Karpas-422 (cell line): ENCODE results near the gene JMJD4. TPM values are rescaled to one million over a fixed set of nuclear protein-coding genes. Genes with fewer than 3 reads are reported as not detected.
A peak's percentile ranks its signal among the peaks of the same experiment; 100 is the strongest.

ENCODE experiments used
- DNase-seq: peaks from one replicate; pipeline ENCODE4 v3.0.0-alpha.2; 2015
- H2AFZ ChIP-seq: fragments of 200-600 bp; sonication (generic); 2 replicates; pipeline ENCODE4 v1.6.1; 2014; ENCODE audit warnings: antibody characterized with exemption, low read length, mixed read lengths
- H3K27ac ChIP-seq: fragments of 200-600 bp; sonication (generic); 2 replicates; pipeline ENCODE4 v1.5.1; 2014; ENCODE audit warnings: mild to moderate bottlenecking, low read length, moderate library complexity
- H3K27me3 ChIP-seq: fragments of 200-600 bp; sonication (generic); 2 replicates; pipeline ENCODE4 v1.6.1; 2014; ENCODE audit warnings: low read length, mixed read lengths
- H3K36me3 ChIP-seq: fragments of 200-600 bp; sonication (generic); 2 replicates; pipeline ENCODE4 v1.6.1; 2014; ENCODE audit warnings: low read length, mixed read lengths; ENCODE audit not compliant: insufficient read depth
- H3K4me1 ChIP-seq: fragments of 200-600 bp; sonication (generic); 2 replicates; pipeline ENCODE4 v1.6.1; 2014; ENCODE audit warnings: mild to moderate bottlenecking, low read length, mixed read lengths
- H3K4me2 ChIP-seq: fragments of 200-600 bp; sonication (generic); 2 replicates; pipeline ENCODE4 v1.6.1; 2014; ENCODE audit warnings: low read length, low read depth, mild to moderate bottlenecking; ENCODE audit not compliant: poor library complexity, severe bottlenecking
- H3K4me3 ChIP-seq: fragments of 200-600 bp; sonication (generic); 2 replicates; pipeline ENCODE4 v1.5.1; 2014; ENCODE audit warnings: mild to moderate bottlenecking, antibody characterized with exemption, low read length, mixed read lengths
- H3K79me2 ChIP-seq: fragments of 200-600 bp; sonication (generic); 2 replicates; pipeline ENCODE4 v1.6.1; 2014; ENCODE audit warnings: mild to moderate bottlenecking, low read length, mixed read lengths
- H3K9ac ChIP-seq: fragments of 200-600 bp; sonication (generic); 2 replicates; pipeline ENCODE4 v1.6.0; 2014; ENCODE audit warnings: low read length
- H3K9me2 ChIP-seq: fragments of 200-600 bp; sonication (generic), shearing (Covaris generic); replicated peaks from 2 replicates; pipeline ENCODE4 v1.6.0; 2014; ENCODE audit warnings: mild to moderate bottlenecking, low read length, moderate library complexity; ENCODE audit not compliant: insufficient read depth
- H3K9me3 ChIP-seq: fragments of 300-700, 200-600 bp; sonication (generic); 2 replicates; pipeline ENCODE4 v1.6.1; 2014; ENCODE audit warnings: low read length, mixed read lengths
- H4K20me1 ChIP-seq: fragments of 200-600 bp; sonication (generic); 2 replicates; pipeline ENCODE4 v1.6.1; 2014; ENCODE audit warnings: mild to moderate bottlenecking, antibody characterized with exemption, low read length, low read depth; ENCODE audit not compliant: insufficient read depth
- total RNA-seq: library from RNA; depleted of rRNA; stranded (reverse); fragments of >200 nt; shearing (Covaris generic); gene quantifications from 2 replicates; pipeline ENCODE4 v1.2.3, GENCODE V29; 2014; ENCODE audit warnings: low replicate concordance

JMJD4 gene
- total RNA-seq, 1 experiment from 2014 or later: 25.3 TPM

- peaks cover 37% of the 10 kb centered on the region for H3K4me1 ChIP-seq
- no peaks in the 10 kb centered on the region for H3K27me3 ChIP-seq
- H3K4me2 ChIP-seq: peak overlapping the region; percentile 79
- peak overlapping the region; percentile 88 for H3K9ac ChIP-seq
- H3K9me2 ChIP-seq: no peaks in the 10 kb centered on the region
- peak; percentile 57 for DNase-seq
- H4K20me1 ChIP-seq: peaks cover 17% of the 10 kb centered on the region
- peak overlapping the region; percentile 83 for H3K4me3 ChIP-seq
- H2AFZ ChIP-seq: peak overlapping the region; percentile 39; the same call in 1 of the 2 replicates
- H3K79me2 ChIP-seq: peaks cover 60% of the 10 kb centered on the region
- H3K9me3 ChIP-seq: no peaks in the 10 kb centered on the region
- no peak overlapping the region; the same call in 1 of the 2 replicates for H3K27ac ChIP-seq
- H3K36me3 ChIP-seq: no peaks in the 10 kb centered on the region
Observed at GRCh38 chr1:227734546-227734855, 601 bp downstream of the JMJD4 start.

- Histone ChIP-seq H3K27me3 (no peaks in the 10 kb centered on the region), H3K79me2 (peaks cover 54% of the 10 kb centered on the region), H3K4me1 (peaks cover 43% of the 10 kb centered on the region), H3K9me3 (no peaks in the 10 kb centered on the region), H4K20me1 (peaks cover 17% of the 10 kb centered on the region), H3K4me3 (peak overlapping the region; percentile 83), H3K9ac (peak overlapping the region; percentile 88), H3K4me2 (peak overlapping the region; percentile 79), H2AFZ (no peak overlapping the region), H3K36me3 (no peaks in the 10 kb centered on the region), H3K27ac (no peak overlapping the region; the same call in 1 of the 2 replicates), H3K9me2 (no peaks in the 10 kb centered on the region)
- DNase-seq: no peak
Observed at GRCh38 chr1:227733751-227734545, 1.2 kb downstream of the JMJD4 start.

GRCh38 chr1:227733309-227733705 is 1.8 kb downstream of the JMJD4 start:
- no peak for DNase-seq

GRCh38 chr1:227732586-227733308 is 2.4 kb downstream of the JMJD4 start:
- Histone ChIP-seq H3K4me2 (no peak overlapping the region), H3K27ac (no peak overlapping the region), H3K27me3 (no peaks in the 10 kb centered on the region), H3K9ac (no peak overlapping the region), H2AFZ (no peak overlapping the region), H3K4me3 (no peak overlapping the region), H3K9me2 (no peaks in the 10 kb centered on the region), H3K36me3 (no peaks in the 10 kb centered on the region), H3K4me1 (peaks cover 51% of the 10 kb centered on the region), H3K9me3 (no peaks in the 10 kb centered on the region), H4K20me1 (peaks cover 13% of the 10 kb centered on the region), H3K79me2 (peaks cover 42% of the 10 kb centered on the region)
- no peak for DNase-seq

More at GRCh38 chr1:227733309-227733705, 1.8 kb downstream of the JMJD4 start:
- Histone ChIP-seq H3K4me1 (peaks cover 48% of the 10 kb centered on the region), H3K9me3 (no peaks in the 10 kb centered on the region), H3K79me2 (peaks cover 48% of the 10 kb centered on the region), H3K27ac (no peak overlapping the region), H3K4me2 (peak overlapping the region; percentile 79), H3K4me3 (peak overlapping the region; percentile 83; the same call in 1 of the 2 replicates), H3K27me3 (no peaks in the 10 kb centered on the region), H3K36me3 (no peaks in the 10 kb centered on the region), H4K20me1 (peaks cover 13% of the 10 kb centered on the region), H2AFZ (no peak overlapping the region), H3K9ac (no peak overlapping the region), H3K9me2 (no peaks in the 10 kb centered on the region)

- no peak for DNase-seq
- no peaks in the 10 kb centered on the region for H3K9me2 ChIP-seq
- no peak overlapping the region for H3K4me2 ChIP-seq
- H3K79me2 ChIP-seq: peaks cover 34% of the 10 kb centered on the region
- no peak overlapping the region for H2AFZ ChIP-seq
- no peak overlapping the region for H3K4me3 ChIP-seq
- H3K27me3 ChIP-seq: no peaks in the 10 kb centered on the region
- no peak overlapping the region for H3K9ac ChIP-seq
- no peak overlapping the region for H3K27ac ChIP-seq
- H3K9me3 ChIP-seq: no peaks in the 10 kb centered on the region
- peaks cover 50% of the 10 kb centered on the region for H3K4me1 ChIP-seq
- H4K20me1 ChIP-seq: peaks cover 13% of the 10 kb centered on the region
- H3K36me3 ChIP-seq: no peaks in the 10 kb centered on the region
Observed at GRCh38 chr1:227731696-227732585, 3.2 kb downstream of the JMJD4 start.

- DNase-seq: no peak
- Histone ChIP-seq H2AFZ (no peak overlapping the region), H3K4me1 (peaks cover 43% of the 10 kb centered on the region), H3K27ac (no peak overlapping the region), H3K9ac (no peak overlapping the region), H3K9me2 (no peaks in the 10 kb centered on the region), H3K36me3 (no peaks in the 10 kb centered on the region), H3K79me2 (peaks cover 27% of the 10 kb centered on the region), H3K4me3 (no peak overlapping the region), H3K9me3 (no peaks in the 10 kb centered on the region), H3K4me2 (no peak overlapping the region), H3K27me3 (no peaks in the 10 kb centered on the region), H4K20me1 (peaks cover 13% of the 10 kb centered on the region)
Observed at GRCh38 chr1:227731241-227731677, 3.8 kb downstream of the JMJD4 start.

- Histone ChIP-seq H3K27me3 (no peaks in the 10 kb centered on the region), H4K20me1 (peaks cover 13% of the 10 kb centered on the region), H3K9me2 (no peaks in the 10 kb centered on the region), H3K36me3 (no peaks in the 10 kb centered on the region), H2AFZ (no peak overlapping the region), H3K4me2 (no peak overlapping the region), H3K79me2 (peaks cover 22% of the 10 kb centered on the region), H3K9me3 (no peaks in the 10 kb centered on the region), H3K27ac (no peak overlapping the region), H3K4me3 (no peak overlapping the region), H3K9ac (no peak overlapping the region), H3K4me1 (peaks cover 40% of the 10 kb centered on the region)
- DNase-seq: no peak
Observed at GRCh38 chr1:227730630-227731151, 4.4 kb downstream of the JMJD4 start.
